ENCODE data around the gene AXIN1. TPM values are rescaled to one million over a fixed set of nuclear protein-coding genes. Genes with fewer than 3 reads are reported as not detected.

Gene AXIN1
- total RNA-seq, 1 experiment from 2014 or later = 26.9 TPM

DNA sequence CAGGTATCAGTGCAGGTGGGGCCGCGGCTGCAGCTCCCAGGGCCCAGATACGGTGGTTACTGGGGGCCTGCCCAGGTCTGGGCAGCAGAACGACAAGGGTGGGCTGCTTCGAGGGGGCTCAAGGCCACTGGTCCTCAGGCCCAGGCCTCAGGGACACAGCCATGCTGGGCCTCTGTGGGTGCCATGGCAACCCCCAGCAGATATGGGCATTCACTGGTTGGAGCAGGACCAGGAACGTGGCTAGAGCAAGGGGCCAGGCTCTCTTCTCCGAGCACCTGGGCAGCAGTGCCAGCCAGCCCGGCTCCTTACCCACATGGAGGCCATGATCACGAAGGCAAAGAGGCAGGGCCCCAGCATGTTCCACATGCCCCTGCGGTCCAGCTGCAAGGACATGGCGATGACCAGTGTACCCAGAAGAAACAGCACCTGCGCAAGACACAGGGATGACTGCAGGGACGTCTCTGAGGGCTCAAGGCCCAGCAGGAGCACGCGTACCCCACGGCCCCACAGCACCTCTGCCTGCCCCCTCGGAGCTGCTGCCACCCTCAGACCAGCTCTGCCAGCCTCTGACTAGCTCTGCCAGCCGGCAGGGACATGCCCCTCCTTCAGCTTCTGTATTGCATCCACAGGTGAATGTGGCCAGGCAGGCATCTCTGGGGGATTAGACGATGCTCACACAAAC, 19.9 kb upstream of the AXIN1 start:
- H3K27me3 ChIP-seq (ENCODE audit: low read length) = no peaks in the 10 kb centered on the region
- no peak overlapping the region for H3K9ac ChIP-seq (ENCODE audit: low read length)
- DNase-seq = no peak
- no peaks in the 10 kb centered on the region for H4K20me1 ChIP-seq (ENCODE audit: low read length)
- no peak overlapping the region for H2AFZ ChIP-seq (ENCODE audit: low read length)
- ChIA-PET CTCF (no interaction called here), POLR2A (ENCODE audit: unreplicated experiment) (no interaction called here)
- H3F3A ChIP-seq (ENCODE audit: low read length, unreplicated experiment) = no peaks in the 10 kb centered on the region
- intact Hi-C loops (cut with micrococcal nuclease) = no loop called here
- no peaks in the 10 kb centered on the region for H3K79me2 ChIP-seq (ENCODE audit: low read length)
- peaks cover 5% of the 10 kb centered on the region; the same call in 1 of the 2 replicates for H3K4me1 ChIP-seq (ENCODE audit: insufficient read depth, low read length)
- no peaks in the 10 kb centered on the region for H3K36me3 ChIP-seq (ENCODE audit: low read depth, low read length)
- H3K9me2 ChIP-seq (replicated peaks; ENCODE audit: low read length) = no peaks in the 10 kb centered on the region
- BruUV-seq (replicated peaks) = no TSS peak
- H3K27ac ChIP-seq (ENCODE audit: low read length) = no peak overlapping the region
- H3K4me3 ChIP-seq (ENCODE audit: low read length) = no peak overlapping the region
- no peak for ATAC-seq
- TF ChIP-seq, protein P1, sequence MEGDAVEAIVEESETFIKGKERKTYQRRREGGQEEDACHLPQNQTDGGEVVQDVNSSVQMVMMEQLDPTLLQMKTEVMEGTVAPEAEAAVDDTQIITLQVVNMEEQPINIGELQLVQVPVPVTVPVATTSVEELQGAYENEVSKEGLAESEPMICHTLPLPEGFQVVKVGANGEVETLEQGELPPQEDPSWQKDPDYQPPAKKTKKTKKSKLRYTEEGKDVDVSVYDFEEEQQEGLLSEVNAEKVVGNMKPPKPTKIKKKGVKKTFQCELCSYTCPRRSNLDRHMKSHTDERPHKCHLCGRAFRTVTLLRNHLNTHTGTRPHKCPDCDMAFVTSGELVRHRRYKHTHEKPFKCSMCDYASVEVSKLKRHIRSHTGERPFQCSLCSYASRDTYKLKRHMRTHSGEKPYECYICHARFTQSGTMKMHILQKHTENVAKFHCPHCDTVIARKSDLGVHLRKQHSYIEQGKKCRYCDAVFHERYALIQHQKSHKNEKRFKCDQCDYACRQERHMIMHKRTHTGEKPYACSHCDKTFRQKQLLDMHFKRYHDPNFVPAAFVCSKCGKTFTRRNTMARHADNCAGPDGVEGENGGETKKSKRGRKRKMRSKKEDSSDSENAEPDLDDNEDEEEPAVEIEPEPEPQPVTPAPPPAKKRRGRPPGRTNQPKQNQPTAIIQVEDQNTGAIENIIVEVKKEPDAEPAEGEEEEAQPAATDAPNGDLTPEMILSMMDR (conservative IDR thresholded peaks at IDR 0.05; ENCODE audit: low read depth, low read length) = no peak
- TF ChIP-seq EZH2phosphoT487 (IDR thresholded peaks at IDR 0.05; ENCODE audit: borderline replicate concordance, low read length) (no peak), EZH2 (IDR thresholded peaks at IDR 0.05; ENCODE audit: low read length, unreplicated experiment) (no peak)
- H3K9me3 ChIP-seq (ENCODE audit: low read length) = no peaks in the 10 kb centered on the region
- H3K4me2 ChIP-seq (ENCODE audit: low read length) = no peak overlapping the region

DNA sequence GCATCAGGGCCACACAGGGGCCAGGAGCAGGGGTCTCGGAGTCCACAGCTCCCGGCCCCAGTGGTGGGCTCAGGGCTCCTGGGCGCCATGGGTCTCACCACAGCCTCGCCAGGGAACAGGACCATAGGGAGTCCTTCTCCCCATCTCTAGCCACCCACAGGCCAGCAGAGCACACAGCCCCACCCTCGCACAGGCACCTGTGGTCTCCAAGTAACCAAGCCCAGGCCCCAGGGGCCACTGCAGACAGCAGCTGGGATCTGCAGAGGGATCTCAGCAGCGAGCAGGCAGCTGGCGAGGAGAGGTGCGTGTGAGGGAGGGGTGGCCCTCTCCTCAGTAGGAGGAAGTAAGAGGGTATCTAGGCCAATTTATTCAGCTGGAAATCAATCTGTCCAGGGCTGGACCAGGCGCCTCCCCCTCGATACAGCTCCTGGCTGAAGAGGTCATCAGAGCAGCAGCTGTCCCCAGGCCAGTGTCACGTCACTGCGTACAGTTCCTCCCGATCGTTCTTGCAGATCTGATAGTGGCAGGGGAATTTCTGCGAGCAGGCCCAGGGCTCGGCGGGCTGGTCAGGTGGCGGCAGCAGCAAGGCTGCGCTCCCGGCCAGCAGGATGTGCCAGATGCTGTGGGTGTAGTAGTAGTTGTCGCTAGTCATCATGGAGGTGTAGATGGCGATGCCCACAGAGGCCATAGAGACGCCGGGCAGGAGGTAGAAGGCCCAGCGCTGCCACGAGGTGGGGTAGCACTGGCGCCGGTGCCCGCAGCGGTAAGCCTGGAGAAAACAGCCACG, 19.2 kb upstream of the AXIN1 start:
- Histone ChIP-seq H2AFZ (ENCODE audit: low read length) (no peak overlapping the region), H3K4me3 (ENCODE audit: low read length) (no peak overlapping the region), H3K36me3 (ENCODE audit: low read depth, low read length) (no peaks in the 10 kb centered on the region), H3K27me3 (ENCODE audit: low read length) (no peaks in the 10 kb centered on the region), H3K9me3 (ENCODE audit: low read length) (no peaks in the 10 kb centered on the region), H4K20me1 (ENCODE audit: low read length) (no peaks in the 10 kb centered on the region), H3K9ac (ENCODE audit: low read length) (no peak overlapping the region), H3K4me2 (ENCODE audit: low read length) (no peak overlapping the region), H3K4me1 (ENCODE audit: insufficient read depth, low read length) (peaks cover 5% of the 10 kb centered on the region; the same call in 1 of the 2 replicates), H3F3A (ENCODE audit: low read length, unreplicated experiment) (no peaks in the 10 kb centered on the region), H3K27ac (ENCODE audit: low read length) (no peak overlapping the region), H3K9me2 (replicated peaks; ENCODE audit: low read length) (no peaks in the 10 kb centered on the region), H3K79me2 (ENCODE audit: low read length) (no peaks in the 10 kb centered on the region)
- DNase-seq = no peak
- BruUV-seq (replicated peaks) = no TSS peak
- ChIA-PET CTCF (no interaction called here), POLR2A (ENCODE audit: unreplicated experiment) (no interaction called here)
- ATAC-seq = no peak
- intact Hi-C loops (cut with micrococcal nuclease) = no loop called here
- TF ChIP-seq EZH2 (IDR thresholded peaks at IDR 0.05; ENCODE audit: low read length, unreplicated experiment) = no peak
- TF ChIP-seq EZH2phosphoT487 (IDR thresholded peaks at IDR 0.05; ENCODE audit: borderline replicate concordance, low read length) = no peak
- TF ChIP-seq, protein P1 (conservative IDR thresholded peaks at IDR 0.05; ENCODE audit: low read depth, low read length) = no peak

Data from PC-3 (cell line).